ENCODE results near the gene TCF25.
"Not testable (repeated sequence)": the region's sequence is repeated elsewhere in the genome, so short reads cannot be mapped to it uniquely, and the experiment has no call there.

The TCF25 gene

GRCh38 chr16:89921131-89921701 is 47.8 kb downstream of the TCF25 start:
- Mint-ChIP-seq H3K27ac (no peak overlapping the region), H3K9me3 (no peaks in the 10 kb centered on the region), H3K36me3 (ENCODE audit: low read depth) (no peaks in the 10 kb centered on the region), H3K4me1 (ENCODE audit: low read depth) (peaks cover 25% of the 10 kb centered on the region), H3K4me3 (peak overlapping the region; percentile 79), H3K27me3 (ENCODE audit: low read depth) (peaks cover 34% of the 10 kb centered on the region)
- no peak for DNase-seq (ENCODE audit: low spot score)

- DNase-seq (ENCODE audit: low spot score) = peak; percentile 41
- Mint-ChIP-seq H3K4me3 (peak overlapping the region; percentile 79), H3K27ac (peak overlapping the region; percentile 69), H3K4me1 (ENCODE audit: low read depth) (peaks cover 29% of the 10 kb centered on the region), H3K9me3 (no peaks in the 10 kb centered on the region), H3K27me3 (ENCODE audit: low read depth) (peaks cover 35% of the 10 kb centered on the region), H3K36me3 (ENCODE audit: low read depth) (no peaks in the 10 kb centered on the region)
These were observed 48.5 kb downstream of the TCF25 start for GRCh38 chr16:89921702-89922476.

GRCh38 chr16:89922477-89922883 is 49.1 kb downstream of the TCF25 start:
- H3K36me3 Mint-ChIP-seq (ENCODE audit: low read depth) = no peaks in the 10 kb centered on the region
- peaks cover 29% of the 10 kb centered on the region for H3K4me1 Mint-ChIP-seq (ENCODE audit: low read depth)
- peak overlapping the region; percentile 45 for H3K27ac Mint-ChIP-seq
- peaks cover 35% of the 10 kb centered on the region for H3K27me3 Mint-ChIP-seq (ENCODE audit: low read depth)
- DNase-seq (ENCODE audit: low spot score) = peak; percentile 20
- no peaks in the 10 kb centered on the region for H3K9me3 Mint-ChIP-seq
- peak overlapping the region; percentile 79 for H3K4me3 Mint-ChIP-seq

GRCh38 chr16:89922884-89923639 is 49.7 kb downstream of the TCF25 start, which contains the start of gene TUBB3:
Gene TUBB3 (plus strand): TSS chr16:89923342. CDS start chr16:89923402, 60 bp downstream.
- Mint-ChIP-seq H3K27ac (peak within 1 kb of the TSS; percentile 45), H3K36me3 (ENCODE audit: low read depth) (no peaks in the 10 kb centered on the region), H3K4me3 (peak within 1 kb of the TSS; percentile 79), H3K27me3 (ENCODE audit: low read depth) (peaks cover 35% of the 10 kb centered on the region), H3K9me3 (no peaks in the 10 kb centered on the region), H3K4me1 (ENCODE audit: low read depth) (peaks cover 24% of the 10 kb centered on the region)
- peak; percentile 75 for DNase-seq (ENCODE audit: low spot score)

- Mint-ChIP-seq H3K36me3 (ENCODE audit: low read depth) (no peaks in the 10 kb centered on the region), H3K4me3 (no peak overlapping the region), H3K9me3 (no peaks in the 10 kb centered on the region), H3K27ac (no peak overlapping the region), H3K4me1 (ENCODE audit: low read depth) (peaks cover 22% of the 10 kb centered on the region), H3K27me3 (ENCODE audit: low read depth) (peaks cover 33% of the 10 kb centered on the region)
- DNase-seq (ENCODE audit: low spot score) = no peak
These were observed 50.4 kb downstream of the TCF25 start for GRCh38 chr16:89923640-89924296.

- Mint-ChIP-seq H3K36me3 (ENCODE audit: low read depth) (no peaks in the 10 kb centered on the region), H3K9me3 (no peaks in the 10 kb centered on the region), H3K4me1 (ENCODE audit: low read depth) (peaks cover 22% of the 10 kb centered on the region), H3K4me3 (peak overlapping the region; percentile 18), H3K27me3 (ENCODE audit: low read depth) (peaks cover 33% of the 10 kb centered on the region), H3K27ac (no peak overlapping the region)
- peak; percentile 18 for DNase-seq (ENCODE audit: low spot score)
These were observed 51.0 kb downstream of the TCF25 start for GRCh38 chr16:89924297-89924924.

GRCh38 chr16:89924925-89925307 is 51.5 kb downstream of the TCF25 start:
- Mint-ChIP-seq H3K9me3 (no peaks in the 10 kb centered on the region), H3K4me3 (no peak overlapping the region)

GRCh38 chr16:89925596-89926079 is 52.2 kb downstream of the TCF25 start:
- peak overlapping the region; percentile 43 for H3K4me3 Mint-ChIP-seq
- H3K27ac Mint-ChIP-seq = no peak overlapping the region
- no peak for DNase-seq (ENCODE audit: low spot score)
- no peaks in the 10 kb centered on the region for H3K9me3 Mint-ChIP-seq
- peaks cover 24% of the 10 kb centered on the region for H3K27me3 Mint-ChIP-seq (ENCODE audit: low read depth)
- H3K36me3 Mint-ChIP-seq (ENCODE audit: low read depth) = no peaks in the 10 kb centered on the region
- peaks cover 15% of the 10 kb centered on the region for H3K4me1 Mint-ChIP-seq (ENCODE audit: low read depth)

More at GRCh38 chr16:89924925-89925307, 51.5 kb downstream of the TCF25 start:
- no peak for DNase-seq (ENCODE audit: low spot score)
- Mint-ChIP-seq H3K27ac (no peak overlapping the region), H3K4me1 (ENCODE audit: low read depth) (peaks cover 19% of the 10 kb centered on the region), H3K27me3 (ENCODE audit: low read depth) (peaks cover 30% of the 10 kb centered on the region), H3K36me3 (ENCODE audit: low read depth) (no peaks in the 10 kb centered on the region)

GRCh38 chr16:89931305-89931896 is 58.0 kb downstream of the TCF25 start:
- no peak overlapping the region for H3K27ac Mint-ChIP-seq
- no peaks in the 10 kb centered on the region for H3K9me3 Mint-ChIP-seq
- no peaks in the 10 kb centered on the region for H3K36me3 Mint-ChIP-seq (ENCODE audit: low read depth)
- no peak for DNase-seq (ENCODE audit: low spot score)
- peaks cover 3% of the 10 kb centered on the region for H3K4me1 Mint-ChIP-seq (ENCODE audit: low read depth)
- H3K4me3 Mint-ChIP-seq = no peak overlapping the region
- peaks cover 2% of the 10 kb centered on the region for H3K27me3 Mint-ChIP-seq (ENCODE audit: low read depth)

- no peak overlapping the region for H3K27ac Mint-ChIP-seq
- H3K4me1 Mint-ChIP-seq (ENCODE audit: low read depth) = no peaks in the 10 kb centered on the region
- no peaks in the 10 kb centered on the region for H3K36me3 Mint-ChIP-seq (ENCODE audit: low read depth)
- no peak for DNase-seq (ENCODE audit: low spot score)
- H3K4me3 Mint-ChIP-seq = no peak overlapping the region
- no peaks in the 10 kb centered on the region for H3K27me3 Mint-ChIP-seq (ENCODE audit: low read depth)
- no peaks in the 10 kb centered on the region for H3K9me3 Mint-ChIP-seq
These were observed 58.6 kb downstream of the TCF25 start for GRCh38 chr16:89931964-89932363.

- H3K36me3 Mint-ChIP-seq (ENCODE audit: low read depth); H3K27me3 Mint-ChIP-seq (ENCODE audit: low read depth); H3K9me3 Mint-ChIP-seq; H3K4me1 Mint-ChIP-seq (ENCODE audit: low read depth); H3K4me3 Mint-ChIP-seq; DNase-seq (ENCODE audit: low spot score); H3K27ac Mint-ChIP-seq: not testable (repeated sequence)
These were observed 60.6 kb downstream of the TCF25 start for GRCh38 chr16:89934019-89934418.

GRCh38 chr16:89934611-89935553 is 61.5 kb downstream of the TCF25 start:
- Mint-ChIP-seq H3K27me3 (ENCODE audit: low read depth) (peaks cover 8% of the 10 kb centered on the region), H3K27ac (no peak overlapping the region)
- no peak for DNase-seq (ENCODE audit: low spot score)

More at GRCh38 chr16:89934611-89935553, 61.5 kb downstream of the TCF25 start:
- no peaks in the 10 kb centered on the region for H3K9me3 Mint-ChIP-seq
- H3K4me3 Mint-ChIP-seq = no peak overlapping the region
- H3K4me1 Mint-ChIP-seq (ENCODE audit: low read depth) = no peaks in the 10 kb centered on the region
- no peaks in the 10 kb centered on the region for H3K36me3 Mint-ChIP-seq (ENCODE audit: low read depth)

Data from T-helper 2 cell treated with Interferon-gamma antibody and Interleukin-4, amounts not matched to agents 5 μg/mL and 100 μg/mL, for 36 hours (primary cell).